Measurements from ENCODE around the gene MRAP. TPM values are rescaled to one million over a fixed set of nuclear protein-coding genes. Genes with fewer than 3 reads are reported as not detected.

The MRAP gene
- total and polyA plus RNA-seq, 8 donors, result 0.30 to 0.55 TPM; not detected in 6

DNA sequence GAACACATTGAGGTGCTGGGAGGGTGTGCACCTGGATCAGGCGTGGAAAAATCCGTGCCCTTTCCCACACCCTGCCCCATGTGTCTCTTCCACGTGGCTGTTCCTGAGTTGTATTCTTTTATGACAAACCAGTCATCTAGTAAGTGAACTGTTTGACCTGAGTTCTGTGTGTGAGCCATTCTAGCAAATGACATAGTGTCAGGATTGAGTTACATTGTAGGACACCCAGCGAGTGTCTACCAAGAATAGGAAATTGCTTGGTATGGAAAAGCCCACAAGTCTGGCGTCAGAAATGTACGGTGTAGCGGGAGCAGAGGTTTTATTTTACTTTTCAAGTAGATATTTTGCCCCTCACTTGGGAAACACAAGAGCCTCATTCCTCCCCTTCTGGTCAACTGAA lies 1.2 kb upstream of the MRAP start:
- no peaks in the 10 kb centered on the region for H3K4me1 ChIP-seq
- H3K27ac ChIP-seq, result no peak overlapping the region
- H3K9me3 ChIP-seq, result no peaks in the 10 kb centered on the region
- intact Hi-C loops (cut with DNase I; ENCODE audit: low total_unique reads), result no loop called here
- no peak for DNase-seq
- H3K36me3 ChIP-seq, result peaks cover 0 to 8% (median 0%) of the 10 kb centered on the region in 4 donors
- WGBS, 5 donors, result 93 to 95% (median 93%) methylated on average over 7 of the region's 7 CpGs
- no peaks in the 10 kb centered on the region for H3K27me3 ChIP-seq
- no peak overlapping the region for H3K4me3 ChIP-seq
- TF ChIP-seq EP300 (IDR thresholded peaks at IDR 0.05) (no peak), CTCF (IDR thresholded peaks at IDR 0.05) (no peak), POLR2AphosphoS5 (IDR thresholded peaks at IDR 0.05) (no peak)

- Histone ChIP-seq H3K36me3 (peaks cover 0 to 9% (median 0%) of the 10 kb centered on the region in 4 donors), H3K4me1 (no peaks in the 10 kb centered on the region), H3K4me3 (no peak overlapping the region), H3K27ac (no peak overlapping the region), H3K9me3 (no peaks in the 10 kb centered on the region), H3K27me3 (no peaks in the 10 kb centered on the region)
- intact Hi-C loops (cut with DNase I; ENCODE audit: low total_unique reads), result no loop called here
- 80 to 92% (median 87%) methylated on average over 6 of the region's 6 CpGs for WGBS, 5 donors
- no peak for TF ChIP-seq POLR2AphosphoS5 (IDR thresholded peaks at IDR 0.05)
- no peak for TF ChIP-seq EP300 (IDR thresholded peaks at IDR 0.05)
- no peak for TF ChIP-seq CTCF (IDR thresholded peaks at IDR 0.05)
- TF ChIP-seq POLR2A (IDR thresholded peaks at IDR 0.05), result no peak
- DNase-seq, result no peak
Measured at GRCh38 chr21:32298148-32298559, 501 bp upstream of the MRAP start.

DNA sequence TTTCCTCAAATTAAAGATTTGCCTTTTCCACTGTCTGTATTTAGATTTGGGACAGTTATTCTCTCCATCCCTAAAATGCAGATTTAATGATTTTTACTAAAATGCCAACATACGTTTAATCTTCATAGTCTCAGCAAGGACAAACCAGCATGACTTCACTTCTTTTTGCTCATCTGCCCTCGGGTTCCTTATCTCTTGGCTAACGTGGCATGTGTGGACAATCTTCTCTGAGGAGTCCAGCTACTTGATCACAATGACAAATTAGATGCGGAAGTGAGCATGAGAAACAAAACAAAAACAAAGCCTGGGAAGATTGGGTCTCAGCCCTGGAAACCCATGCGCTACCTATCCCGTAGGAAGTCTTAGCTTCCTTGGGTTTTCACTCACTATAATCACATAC lies 1.0 kb downstream of the MRAP start:
- TF ChIP-seq POLR2A (IDR thresholded peaks at IDR 0.05), result no peak
- no peak for TF ChIP-seq POLR2AphosphoS5 (IDR thresholded peaks at IDR 0.05)
- TF ChIP-seq EP300 (IDR thresholded peaks at IDR 0.05), result no peak
- intact Hi-C loops (cut with DNase I; ENCODE audit: low total_unique reads), result no loop called here
- 82 to 89% (median 87%) methylated on average over 6 of the region's 6 CpGs for WGBS, 5 donors
- DNase-seq, result no peak
- Histone ChIP-seq H3K27ac (no peak overlapping the region), H3K4me3 (no peak overlapping the region), H3K36me3 (peaks cover 0 to 9% (median 0%) of the 10 kb centered on the region in 4 donors), H3K9me3 (no peaks in the 10 kb centered on the region), H3K27me3 (no peaks in the 10 kb centered on the region), H3K4me1 (no peaks in the 10 kb centered on the region)

GRCh38 chr21:32300117-32300681 lies 1.5 kb downstream of the MRAP start:
- Histone ChIP-seq H3K4me1 (no peaks in the 10 kb centered on the region), H3K36me3 (peaks cover 0 to 9% (median 0%) of the 10 kb centered on the region in 4 donors), H3K9me3 (no peaks in the 10 kb centered on the region), H3K27me3 (no peaks in the 10 kb centered on the region), H3K27ac (no peak overlapping the region), H3K4me3 (no peak overlapping the region)
- no peak for DNase-seq
- no peak for TF ChIP-seq POLR2A (IDR thresholded peaks at IDR 0.05)
- TF ChIP-seq POLR2AphosphoS5 (IDR thresholded peaks at IDR 0.05), result peak in 2 of 3 donors; percentile 17 to 31
- TF ChIP-seq CTCF (IDR thresholded peaks at IDR 0.05), result no peak
- no peak for TF ChIP-seq EP300 (IDR thresholded peaks at IDR 0.05)
- intact Hi-C loops (cut with DNase I; ENCODE audit: low total_unique reads), result no loop called here
- WGBS, 5 donors, result 90 to 94% (median 93%) methylated on average over 41 of the region's 41 CpGs

GRCh38 chr21:32301596-32301995 lies 2.9 kb downstream of the MRAP start:
- DNase-seq, result no peak
- H3K27me3 ChIP-seq, result no peaks in the 10 kb centered on the region
- intact Hi-C loops (cut with DNase I; ENCODE audit: low total_unique reads), result no loop called here
- no peak overlapping the region for H3K27ac ChIP-seq
- H3K36me3 ChIP-seq, result peaks cover 0 to 12% (median 2%) of the 10 kb centered on the region in 4 donors
- TF ChIP-seq EP300 (IDR thresholded peaks at IDR 0.05), result no peak
- no peak for TF ChIP-seq CTCF (IDR thresholded peaks at IDR 0.05)
- no peak for TF ChIP-seq POLR2A (IDR thresholded peaks at IDR 0.05)
- no peak for TF ChIP-seq POLR2AphosphoS5 (IDR thresholded peaks at IDR 0.05)
- WGBS, 5 donors, result 80 to 97% (median 88%) methylated on average over 2 of the region's 2 CpGs
- no peaks in the 10 kb centered on the region for H3K4me1 ChIP-seq
- H3K9me3 ChIP-seq, result no peaks in the 10 kb centered on the region
- H3K4me3 ChIP-seq, result no peak overlapping the region

All from stomach (tissue), 9 donors.